OCI-LY3 (cell line): ENCODE results near the gene OSBPL8.

Experiments
- CTCF ChIP-seq: fragments of 200-600, 300-600 bp; sonication (generic); IDR thresholded peaks from 2 replicates; pipeline ENCODE4 v1.5.1; 2014; ENCODE audit warnings: antibody characterized with exemption, low read length, low read depth
- EZH2phosphoT487 ChIP-seq: fragments of 200-600 bp; shearing (Covaris generic); IDR thresholded peaks from 2 replicates; pipeline ENCODE4 v1.6.1; 2018; ENCODE audit warnings: antibody characterized with exemption, mixed run types, low read depth

GRCh38 chr12:76329606-76330005 is 230.0 kb downstream of the OSBPL8 start:
- TF ChIP-seq CTCF (no peak), EZH2phosphoT487 (no peak)
